GM10248 (cell line): ENCODE results near the gene CTSH.
"Not testable (repeated sequence)": the region's sequence is repeated elsewhere in the genome, so short reads cannot be mapped to it uniquely, and the experiment has no call there.

Source experiments
- CTCF ChIA-PET: fragments of 300-600 bp; sonication (Branson Sonifier 250); formaldehyde crosslinking; extraction: SDS; loops from one replicate; lab custom pipeline; 2021; ENCODE audit warnings: antibody characterized with exemption; lab: Yijun Ruan, JAX
- POLR2A ChIA-PET: fragments of 350-650 bp; sonication (Branson Sonifier 250); formaldehyde crosslinking; extraction: SDS; loops from one replicate; lab custom pipeline; 2020; ENCODE audit warnings: antibody characterized with exemption; lab: Yijun Ruan, JAX
- DNase-seq: peaks from one replicate; pipeline ENCODE4 v3.0.0; 2012; ENCODE audit errors: extremely low spot score
- TF ChIP-seq, protein P1 (sequence below): IDR thresholded peaks from 2 replicates; pipeline ENCODE4 v1.5.1; 2012; ENCODE audit warnings: mild to moderate bottlenecking, low read depth; ENCODE audit errors: extremely low read depth, missing control alignments, control extremely low read depth

CTSH gene

DNA sequence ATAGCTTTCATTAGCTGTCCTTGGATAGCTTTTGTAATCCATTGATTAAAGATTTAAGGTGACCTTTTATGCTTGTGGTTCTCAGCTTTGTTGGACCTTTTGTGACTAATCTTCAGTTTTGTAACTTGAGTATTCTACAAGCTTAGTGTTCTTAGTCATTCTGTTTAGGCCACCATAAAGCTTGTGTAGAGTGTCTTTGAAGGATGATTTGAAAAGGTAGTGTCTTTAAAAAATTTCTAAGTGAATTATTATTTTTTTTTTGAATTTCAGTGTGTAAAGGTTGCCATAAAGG lies 64.7 kb downstream of the CTSH start:
- TF ChIP-seq, protein P1, sequence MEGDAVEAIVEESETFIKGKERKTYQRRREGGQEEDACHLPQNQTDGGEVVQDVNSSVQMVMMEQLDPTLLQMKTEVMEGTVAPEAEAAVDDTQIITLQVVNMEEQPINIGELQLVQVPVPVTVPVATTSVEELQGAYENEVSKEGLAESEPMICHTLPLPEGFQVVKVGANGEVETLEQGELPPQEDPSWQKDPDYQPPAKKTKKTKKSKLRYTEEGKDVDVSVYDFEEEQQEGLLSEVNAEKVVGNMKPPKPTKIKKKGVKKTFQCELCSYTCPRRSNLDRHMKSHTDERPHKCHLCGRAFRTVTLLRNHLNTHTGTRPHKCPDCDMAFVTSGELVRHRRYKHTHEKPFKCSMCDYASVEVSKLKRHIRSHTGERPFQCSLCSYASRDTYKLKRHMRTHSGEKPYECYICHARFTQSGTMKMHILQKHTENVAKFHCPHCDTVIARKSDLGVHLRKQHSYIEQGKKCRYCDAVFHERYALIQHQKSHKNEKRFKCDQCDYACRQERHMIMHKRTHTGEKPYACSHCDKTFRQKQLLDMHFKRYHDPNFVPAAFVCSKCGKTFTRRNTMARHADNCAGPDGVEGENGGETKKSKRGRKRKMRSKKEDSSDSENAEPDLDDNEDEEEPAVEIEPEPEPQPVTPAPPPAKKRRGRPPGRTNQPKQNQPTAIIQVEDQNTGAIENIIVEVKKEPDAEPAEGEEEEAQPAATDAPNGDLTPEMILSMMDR = no peak
- POLR2A ChIA-PET = no interaction called here
- DNase-seq = no peak
- CTCF ChIA-PET = interaction anchor here (0.6 to 2.0 kb wide), 4 partner anchors 11 to 305 kb away, joined by 3 to 5 read pairs (median 4); no protein-coding TSS in a partner anchor

DNA sequence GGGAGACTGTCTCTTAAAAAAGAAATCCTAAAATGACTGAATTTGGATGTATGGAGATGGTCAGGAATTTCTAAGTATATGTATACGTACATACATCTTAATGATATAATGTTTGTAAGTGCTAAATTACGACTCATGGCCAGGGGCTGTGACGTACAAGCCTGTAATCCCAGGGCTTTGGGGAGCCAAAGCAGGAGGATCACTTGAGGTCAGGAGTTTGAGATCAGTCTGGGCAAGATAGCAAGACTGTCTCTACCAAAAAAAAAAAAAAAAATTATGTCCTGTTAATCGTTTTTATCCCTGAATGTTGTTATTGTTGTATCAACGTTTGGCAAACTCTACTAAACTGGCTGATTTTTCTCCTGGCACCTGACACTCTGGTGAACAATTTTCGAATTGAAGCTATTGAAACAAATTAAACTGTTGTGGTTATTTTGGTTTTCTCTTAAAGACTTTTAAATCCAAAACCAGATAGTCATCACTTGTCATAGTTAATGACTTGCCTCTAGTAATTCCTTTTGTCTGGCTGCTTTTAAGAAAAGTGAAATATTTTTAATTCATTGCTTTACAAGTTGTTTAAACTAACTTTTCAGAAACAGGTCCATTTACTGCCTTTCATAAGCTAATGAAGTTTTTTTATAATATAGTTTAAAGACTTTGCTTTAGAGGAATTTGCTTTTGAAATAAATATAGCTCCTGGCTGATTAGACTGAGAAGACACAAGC lies 65.2 kb downstream of the CTSH start:
- POLR2A ChIA-PET = no interaction called here
- TF ChIP-seq, protein P1 = no peak
- DNase-seq = no peak
- CTCF ChIA-PET = interaction anchor here (1.1 to 2.0 kb wide), 3 partner anchors 12 to 305 kb away, joined by 4 to 5 read pairs (median 4); no protein-coding TSS in a partner anchor

DNA sequence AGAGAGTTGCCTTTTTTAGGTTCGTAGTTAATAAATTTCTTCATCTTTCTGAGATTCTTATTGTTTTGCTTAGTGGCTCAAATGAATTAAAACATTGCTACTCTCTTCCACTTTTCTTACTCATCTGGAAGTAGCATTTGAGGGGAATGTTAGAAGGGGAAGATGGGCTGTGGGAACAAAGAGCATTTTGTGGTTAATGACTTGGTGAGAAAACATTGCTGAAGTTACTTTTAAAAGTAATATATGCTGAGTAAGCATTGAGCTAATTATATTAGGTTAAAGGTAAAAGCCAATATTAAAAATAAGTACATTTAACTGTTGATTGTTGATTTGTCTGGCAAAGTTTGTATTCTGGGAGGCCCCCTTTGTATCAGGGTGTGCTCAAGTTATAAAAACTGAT lies 66.5 kb downstream of the CTSH start:
- ChIA-PET POLR2A (no interaction called here), CTCF (interaction anchor here (1.0 to 1.1 kb wide), 5 partner anchors 15 to 150 kb away, joined by 3 to 4 read pairs (median 3); no protein-coding TSS in a partner anchor)
- DNase-seq = no peak
- TF ChIP-seq, protein P1 = no peak

DNA sequence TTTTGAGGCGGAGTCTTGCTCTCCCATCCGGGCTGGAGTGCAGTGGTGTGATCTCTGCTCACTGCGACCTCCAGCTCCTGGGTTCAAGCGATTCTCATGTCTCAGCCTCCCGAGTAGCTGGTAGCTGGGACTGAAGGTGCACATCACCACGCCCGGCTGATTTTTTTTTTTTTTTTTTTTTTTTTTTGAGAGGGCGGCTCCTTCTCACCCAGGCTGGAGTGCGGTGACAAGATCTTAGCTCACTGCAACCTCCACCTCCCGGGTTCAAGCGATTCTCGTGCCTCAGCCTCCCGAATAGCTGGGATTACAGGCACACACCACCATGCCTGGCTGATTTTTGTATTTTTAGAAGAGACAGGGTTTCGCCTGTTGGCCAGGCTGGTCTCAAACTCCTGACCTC lies 67.9 kb downstream of the CTSH start:
- not testable (repeated sequence) for DNase-seq
- ChIA-PET CTCF (interaction anchor here (1.2 kb wide), 1 partner anchor 23 kb away, joined by 3 read pairs; no protein-coding TSS in a partner anchor), POLR2A (interaction anchor here (1.1 kb wide), 1 partner anchor 15 kb away, joined by 3 read pairs; no protein-coding TSS in a partner anchor)

DNA sequence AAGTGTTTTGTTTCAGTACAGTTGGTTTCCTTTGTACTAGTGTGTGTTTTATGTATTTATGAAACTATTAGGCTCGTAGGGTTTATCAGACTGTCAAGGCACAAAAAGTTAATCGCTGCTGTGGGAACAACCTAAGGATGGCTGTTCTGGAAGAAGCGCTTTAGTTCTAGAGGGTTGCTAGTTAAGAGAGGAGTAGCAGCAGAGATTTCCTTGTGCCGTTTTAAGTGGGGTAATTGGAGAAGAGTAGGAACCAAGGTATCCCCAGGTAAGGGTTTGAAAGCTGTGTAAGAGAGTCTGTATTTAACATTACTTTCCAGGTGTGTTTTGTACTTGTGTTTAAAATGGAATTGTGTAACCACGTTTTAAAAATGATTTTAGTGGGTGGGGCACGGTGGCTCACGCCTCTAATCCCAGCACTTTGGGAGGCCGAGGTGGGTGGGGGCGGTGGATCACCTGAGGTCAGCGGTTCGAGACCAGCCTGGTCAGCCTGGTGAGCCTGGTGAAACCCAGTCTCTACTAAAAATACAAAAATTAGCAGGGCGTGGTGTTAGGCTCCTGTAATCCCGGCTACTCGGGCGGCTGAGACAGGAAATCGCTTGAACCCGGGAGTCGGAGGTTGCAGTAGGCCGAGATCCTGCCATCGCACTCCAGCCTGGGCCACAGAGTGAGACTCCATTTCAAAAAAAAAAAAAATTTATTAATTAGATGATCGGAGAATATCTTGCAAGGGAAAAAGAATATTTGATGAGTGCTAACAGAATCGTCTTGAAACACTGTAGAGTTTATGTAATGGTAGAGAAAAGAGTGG lies 69.5 kb downstream of the CTSH start:
- DNase-seq = no peak
- ChIA-PET CTCF (no interaction called here), POLR2A (no interaction called here)
- TF ChIP-seq, protein P1 = no peak

DNA sequence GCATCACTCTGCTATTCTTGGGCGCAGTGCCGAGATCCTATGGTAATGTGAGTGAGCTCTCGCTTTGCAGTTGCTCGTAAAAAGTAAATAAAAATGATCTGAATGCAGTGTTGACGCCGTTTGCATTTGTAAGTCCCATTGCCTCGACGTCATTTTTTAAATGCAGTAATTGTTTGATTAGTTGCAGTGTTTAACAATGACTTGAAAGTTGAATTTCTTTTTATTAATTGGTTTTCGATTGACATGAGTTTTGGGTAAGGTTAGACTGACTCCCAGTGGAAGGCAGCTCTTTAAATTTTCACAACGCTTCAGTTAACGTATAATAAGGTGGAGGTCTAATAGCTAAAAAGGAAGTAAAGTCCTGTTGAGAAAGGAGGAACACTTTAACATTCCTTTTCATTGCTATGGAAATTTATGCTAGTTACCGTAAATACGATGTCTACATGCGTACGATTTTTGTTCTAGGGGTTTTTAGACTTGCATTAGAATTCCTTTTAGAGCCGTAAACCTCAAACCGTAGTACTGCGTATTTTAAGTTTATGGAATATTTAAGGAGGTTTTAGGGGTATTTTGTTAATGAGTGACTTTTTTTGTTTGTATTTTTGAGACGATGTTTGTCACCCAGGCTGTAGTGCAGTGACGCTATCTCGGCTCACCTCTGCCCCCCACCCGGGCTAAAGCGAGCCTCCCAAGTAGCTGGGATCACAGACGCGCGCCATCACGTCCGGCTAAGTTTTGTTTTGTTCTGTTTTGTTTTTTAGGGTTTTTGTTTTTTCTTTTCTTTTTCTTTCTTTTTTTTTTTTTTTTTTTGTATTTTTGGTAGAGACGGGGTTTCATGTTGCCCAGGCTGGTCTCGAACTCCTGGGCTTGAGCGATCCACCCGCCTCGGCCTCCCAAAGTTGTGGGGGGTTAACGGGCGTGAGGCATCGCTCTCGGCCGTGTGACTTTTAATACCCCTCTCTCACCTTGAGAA lies 70.8 kb downstream of the CTSH start:
- POLR2A ChIA-PET = interaction anchor here (0.6 to 1.0 kb wide), 4 partner anchors 10 to 576 kb away, joined by 3 to 4 read pairs (median 4); no protein-coding TSS in a partner anchor
- CTCF ChIA-PET = interaction anchor here (0.9 to 2.0 kb wide), 12 partner anchors 9 to 133 kb away, joined by 3 to 21 read pairs (median 4); no protein-coding TSS in a partner anchor
- TF ChIP-seq, protein P1 = no peak
- no peak for DNase-seq
